Bronchial epithelial cell (primary cell): ENCODE data around the gene HLCS. TPM values are rescaled to one million over a fixed set of nuclear protein-coding genes. Genes with fewer than 3 reads are reported as not detected.
A peak's percentile ranks its signal among the peaks of the same experiment; 100 is the strongest.
"Not testable (repeated sequence)": the region's sequence is repeated elsewhere in the genome, so short reads cannot be mapped to it uniquely, and the experiment has no call there.

Experiments
- DNase-seq: peaks from one replicate; pipeline ENCODE4 v3.0.0-alpha.2; 2010; ENCODE audit warnings: low read depth
- FAIRE-seq: peaks from 2 replicates; lab custom pipeline; 2011; peaks lifted over from hg19 to GRCh38; lab: Jason Lieb, UNC
- H3K27me3 ChIP-seq: 2 replicates; pipeline ENCODE4 v1.5.1; 2011; ENCODE audit warnings: low read length; ENCODE audit not compliant: control insufficient read depth, insufficient read depth
- H3K36me3 ChIP-seq: 2 replicates; pipeline ENCODE4 v1.5.1; 2011; ENCODE audit warnings: low read length; ENCODE audit not compliant: control insufficient read depth, insufficient read depth
- H3K4me3 ChIP-seq: 2 replicates; pipeline ENCODE4 v1.5.1; 2011; ENCODE audit warnings: mild to moderate bottlenecking, low read depth, low read length, control low read depth
- total RNA-seq: library from RNA; depleted of rRNA; stranded (reverse); fragments of >200 nt; gene quantifications from 2 replicates; pipeline ENCODE4 v1.2.1, GENCODE V29; 2014
- TF ChIP-seq, protein P1 (sequence below): IDR thresholded peaks from 2 replicates; pipeline ENCODE4 v1.5.1; 2011; ENCODE audit warnings: mild to moderate bottlenecking, moderate library complexity, low read length, control low read depth, inconsistent platforms; ENCODE audit not compliant: insufficient read depth, severe bottlenecking

Gene HLCS
- total RNA-seq, 1 donor from 2014 or later = 26.3 TPM

DNA sequence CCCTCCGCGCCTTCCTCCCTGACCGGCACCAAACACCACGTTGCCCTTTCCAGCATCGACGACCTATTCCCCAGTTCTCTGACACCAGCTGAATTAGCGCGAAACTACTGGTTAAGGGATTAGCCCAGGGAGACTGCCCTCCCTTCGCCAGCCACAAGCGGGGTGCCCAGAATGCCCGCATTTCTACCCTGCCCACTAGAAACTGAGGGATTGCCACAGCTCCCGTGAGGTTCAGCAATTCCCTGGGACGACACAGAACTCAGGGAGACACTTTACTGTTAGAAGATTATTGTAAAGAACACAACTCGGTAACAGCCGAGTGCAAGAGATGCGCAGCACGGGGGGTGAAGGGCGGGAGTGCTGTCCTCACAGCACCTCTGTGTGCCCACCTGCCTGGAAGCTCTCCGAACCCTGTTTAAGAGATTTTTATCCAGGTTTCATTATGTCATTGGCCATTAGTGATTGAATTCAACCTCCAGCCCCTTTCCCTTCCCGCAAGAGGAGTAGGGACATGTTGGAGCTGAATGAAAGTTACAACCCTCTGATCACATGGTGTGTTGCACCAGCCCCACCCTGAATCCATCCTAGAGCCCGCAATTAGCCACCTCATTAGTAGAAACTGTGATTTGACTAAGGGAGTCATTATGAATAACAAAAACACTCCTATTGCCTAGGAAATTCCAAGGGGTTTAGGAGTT, 24.2 kb upstream of the HLCS start:
- TF ChIP-seq, protein P1, sequence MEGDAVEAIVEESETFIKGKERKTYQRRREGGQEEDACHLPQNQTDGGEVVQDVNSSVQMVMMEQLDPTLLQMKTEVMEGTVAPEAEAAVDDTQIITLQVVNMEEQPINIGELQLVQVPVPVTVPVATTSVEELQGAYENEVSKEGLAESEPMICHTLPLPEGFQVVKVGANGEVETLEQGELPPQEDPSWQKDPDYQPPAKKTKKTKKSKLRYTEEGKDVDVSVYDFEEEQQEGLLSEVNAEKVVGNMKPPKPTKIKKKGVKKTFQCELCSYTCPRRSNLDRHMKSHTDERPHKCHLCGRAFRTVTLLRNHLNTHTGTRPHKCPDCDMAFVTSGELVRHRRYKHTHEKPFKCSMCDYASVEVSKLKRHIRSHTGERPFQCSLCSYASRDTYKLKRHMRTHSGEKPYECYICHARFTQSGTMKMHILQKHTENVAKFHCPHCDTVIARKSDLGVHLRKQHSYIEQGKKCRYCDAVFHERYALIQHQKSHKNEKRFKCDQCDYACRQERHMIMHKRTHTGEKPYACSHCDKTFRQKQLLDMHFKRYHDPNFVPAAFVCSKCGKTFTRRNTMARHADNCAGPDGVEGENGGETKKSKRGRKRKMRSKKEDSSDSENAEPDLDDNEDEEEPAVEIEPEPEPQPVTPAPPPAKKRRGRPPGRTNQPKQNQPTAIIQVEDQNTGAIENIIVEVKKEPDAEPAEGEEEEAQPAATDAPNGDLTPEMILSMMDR = no peak
- H3K4me3 ChIP-seq = peak overlapping the region; percentile 54
- peak; percentile 41 for DNase-seq
- H3K36me3 ChIP-seq = no peaks in the 10 kb centered on the region
- H3K27me3 ChIP-seq = no peaks in the 10 kb centered on the region
- FAIRE-seq = no peak

GRCh38 chr21:36989699-36990507, 23.4 kb upstream of the HLCS start:
- DNase-seq (peak; percentile 70), FAIRE-seq (no peak)
- Histone ChIP-seq H3K36me3 (no peaks in the 10 kb centered on the region), H3K27me3 (no peaks in the 10 kb centered on the region), H3K4me3 (peak overlapping the region; percentile 54)
- TF ChIP-seq, protein P1 = peak; percentile 63

DNA sequence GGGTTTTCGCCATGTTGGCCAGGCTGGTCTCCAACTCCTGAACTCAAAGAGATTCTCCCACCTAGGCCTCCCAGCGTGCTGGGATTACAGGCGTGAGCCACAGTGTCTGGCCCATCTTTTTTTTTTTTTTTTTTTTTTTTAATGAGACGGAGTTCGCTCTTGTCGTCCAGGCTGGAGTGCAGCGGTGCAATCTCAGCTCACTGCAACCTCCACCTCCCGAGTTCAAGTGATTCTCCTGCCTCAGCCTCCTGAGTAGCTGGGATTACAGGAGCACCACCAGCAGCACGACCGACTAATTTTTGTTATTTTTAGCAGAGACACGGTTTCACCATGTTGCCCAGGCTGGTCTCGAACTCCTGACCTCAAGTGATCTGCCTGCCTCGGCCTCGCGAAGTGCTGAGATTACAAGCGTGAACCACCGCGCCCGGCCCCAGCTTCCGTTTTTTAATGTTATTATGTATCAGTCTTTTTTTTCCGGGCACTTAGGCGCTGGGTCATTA, 22.8 kb upstream of the HLCS start:
- not testable (repeated sequence) for DNase-seq, FAIRE-seq, H3K36me3 ChIP-seq, H3K27me3 ChIP-seq
- peak overlapping the region; percentile 54 for H3K4me3 ChIP-seq

- TF ChIP-seq, protein P1 = no peak
- FAIRE-seq (no peak), DNase-seq (no peak)
- no peaks in the 10 kb centered on the region for H3K27me3 ChIP-seq
- no peak overlapping the region for H3K4me3 ChIP-seq
- no peaks in the 10 kb centered on the region for H3K36me3 ChIP-seq
These were observed 22.1 kb upstream of the HLCS start for GRCh38 chr21:36988536-36988935.

DNA sequence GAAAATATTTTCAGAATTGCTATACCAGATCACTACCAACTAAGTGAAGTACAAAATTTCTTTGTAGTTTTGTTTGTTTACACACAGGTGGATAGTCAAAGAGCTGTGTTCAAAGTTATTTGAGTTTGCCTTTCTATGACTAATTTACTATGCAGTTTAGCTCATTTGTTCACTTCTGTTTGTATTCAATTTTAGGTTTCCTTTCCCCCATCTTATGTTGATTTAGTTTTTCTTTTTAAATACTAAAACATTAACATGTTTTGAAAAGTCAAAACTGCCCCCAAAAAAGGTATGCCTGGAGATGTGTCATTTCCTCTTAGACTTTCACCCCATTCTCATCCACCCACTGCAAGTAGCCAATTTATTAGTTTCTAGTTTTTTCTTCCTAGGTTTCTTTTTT, 21.4 kb upstream of the HLCS start:
- Histone ChIP-seq H3K27me3 (no peaks in the 10 kb centered on the region), H3K36me3 (no peaks in the 10 kb centered on the region), H3K4me3 (no peak overlapping the region)
- TF ChIP-seq, protein P1 = no peak
- DNase-seq (no peak), FAIRE-seq (no peak)
